Calu3 (cell line): ENCODE data around the gene RAB9B. TPM values are rescaled to one million over a fixed set of nuclear protein-coding genes. Genes with fewer than 3 reads are reported as not detected.

Source experiments
- BruUV-seq: library from RNA; stranded (reverse); fragments of 400-500 nt; replicated peaks from 2 replicates; lab custom pipeline; 2021; lab: Mats Ljungman, UMichigan
- CTCF ChIA-PET: fragments of 300-600 bp; sonication (Branson Sonifier 250); formaldehyde crosslinking; loops from one replicate; lab custom pipeline; 2022; ENCODE audit warnings: antibody characterized with exemption; lab: Charles Lee
- DNase-seq: peaks from one replicate; pipeline ENCODE4 v3.0.0; 2022
- H3K27ac Mint-ChIP-seq: one replicate; pipeline ENCODE4 v1.8.0; 2022; ENCODE audit warnings: mixed read lengths; ENCODE audit not compliant: unreplicated experiment
- H3K27me3 Mint-ChIP-seq: one replicate; pipeline ENCODE4 v1.8.0; 2022; ENCODE audit warnings: mixed read lengths; ENCODE audit not compliant: unreplicated experiment
- H3K36me3 Mint-ChIP-seq: one replicate; pipeline ENCODE4 v1.8.0; 2022; ENCODE audit warnings: mild to moderate bottlenecking, moderate library complexity, mixed read lengths; ENCODE audit not compliant: insufficient read depth, unreplicated experiment
- H3K4me1 Mint-ChIP-seq: one replicate; pipeline ENCODE4 v1.8.0; 2022; ENCODE audit warnings: mild to moderate bottlenecking, low read depth, mixed read lengths; ENCODE audit not compliant: unreplicated experiment
- H3K4me3 Mint-ChIP-seq: one replicate; pipeline ENCODE4 v1.8.0; 2022; ENCODE audit warnings: mild to moderate bottlenecking, low read depth, moderate library complexity, mixed read lengths; ENCODE audit not compliant: unreplicated experiment
- H3K9me3 Mint-ChIP-seq: one replicate; pipeline ENCODE4 v1.8.0; 2022; ENCODE audit warnings: low read depth, mixed read lengths; ENCODE audit not compliant: unreplicated experiment
- intact Hi-C: fragments of 100-400 bp; cut with micrococcal nuclease; formaldehyde crosslinking; loops from one replicate; pipeline ENCODE4 v1.10.0; 2022; ENCODE audit not compliant: unreplicated experiment
- total RNA-seq: library from RNA; stranded (reverse); gene quantifications from 2 replicates; pipeline ENCODE4 v1.2.3, GENCODE V29; 2022
- TF ChIP-seq, protein P1 (sequence below): fragments of 200-600 bp; IDR thresholded peaks from one replicate; pipeline ENCODE4 v1.8.0; 2022; ENCODE audit warnings: antibody characterized with exemption; ENCODE audit not compliant: unreplicated experiment

Gene RAB9B
- total RNA-seq, 1 experiment from 2014 or later: 1.5 TPM

DNA sequence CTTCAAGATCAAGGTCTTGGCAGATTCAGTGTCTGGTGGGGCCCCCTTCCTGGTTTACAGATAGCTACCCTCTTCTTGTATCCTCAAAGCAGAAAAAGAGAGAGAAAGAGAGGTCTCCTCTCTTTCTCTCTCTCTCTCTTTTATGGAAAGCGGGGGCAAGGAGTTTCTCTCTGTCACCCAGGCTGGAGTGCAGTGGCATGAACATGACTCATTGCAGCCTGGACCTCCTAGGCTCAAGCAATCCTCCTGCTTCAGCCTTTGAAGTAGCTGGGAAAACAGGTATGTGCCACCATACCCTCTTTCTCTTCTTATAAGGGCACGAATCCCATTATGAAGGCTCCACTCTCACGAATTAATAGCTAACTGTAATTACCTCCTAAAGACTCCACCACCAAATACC is 20.2 kb downstream of the RAB9B start:
- TF ChIP-seq, protein P1, sequence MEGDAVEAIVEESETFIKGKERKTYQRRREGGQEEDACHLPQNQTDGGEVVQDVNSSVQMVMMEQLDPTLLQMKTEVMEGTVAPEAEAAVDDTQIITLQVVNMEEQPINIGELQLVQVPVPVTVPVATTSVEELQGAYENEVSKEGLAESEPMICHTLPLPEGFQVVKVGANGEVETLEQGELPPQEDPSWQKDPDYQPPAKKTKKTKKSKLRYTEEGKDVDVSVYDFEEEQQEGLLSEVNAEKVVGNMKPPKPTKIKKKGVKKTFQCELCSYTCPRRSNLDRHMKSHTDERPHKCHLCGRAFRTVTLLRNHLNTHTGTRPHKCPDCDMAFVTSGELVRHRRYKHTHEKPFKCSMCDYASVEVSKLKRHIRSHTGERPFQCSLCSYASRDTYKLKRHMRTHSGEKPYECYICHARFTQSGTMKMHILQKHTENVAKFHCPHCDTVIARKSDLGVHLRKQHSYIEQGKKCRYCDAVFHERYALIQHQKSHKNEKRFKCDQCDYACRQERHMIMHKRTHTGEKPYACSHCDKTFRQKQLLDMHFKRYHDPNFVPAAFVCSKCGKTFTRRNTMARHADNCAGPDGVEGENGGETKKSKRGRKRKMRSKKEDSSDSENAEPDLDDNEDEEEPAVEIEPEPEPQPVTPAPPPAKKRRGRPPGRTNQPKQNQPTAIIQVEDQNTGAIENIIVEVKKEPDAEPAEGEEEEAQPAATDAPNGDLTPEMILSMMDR: no peak
- DNase-seq: no peak
- CTCF ChIA-PET: no interaction called here
- Mint-ChIP-seq H3K27me3 (peaks cover 53% of the 10 kb centered on the region), H3K36me3 (no peaks in the 10 kb centered on the region), H3K4me1 (no peaks in the 10 kb centered on the region), H3K9me3 (no peaks in the 10 kb centered on the region), H3K4me3 (no peak overlapping the region), H3K27ac (no peak overlapping the region)
- intact Hi-C loops: no loop called here
- no TSS peak for BruUV-seq

DNA sequence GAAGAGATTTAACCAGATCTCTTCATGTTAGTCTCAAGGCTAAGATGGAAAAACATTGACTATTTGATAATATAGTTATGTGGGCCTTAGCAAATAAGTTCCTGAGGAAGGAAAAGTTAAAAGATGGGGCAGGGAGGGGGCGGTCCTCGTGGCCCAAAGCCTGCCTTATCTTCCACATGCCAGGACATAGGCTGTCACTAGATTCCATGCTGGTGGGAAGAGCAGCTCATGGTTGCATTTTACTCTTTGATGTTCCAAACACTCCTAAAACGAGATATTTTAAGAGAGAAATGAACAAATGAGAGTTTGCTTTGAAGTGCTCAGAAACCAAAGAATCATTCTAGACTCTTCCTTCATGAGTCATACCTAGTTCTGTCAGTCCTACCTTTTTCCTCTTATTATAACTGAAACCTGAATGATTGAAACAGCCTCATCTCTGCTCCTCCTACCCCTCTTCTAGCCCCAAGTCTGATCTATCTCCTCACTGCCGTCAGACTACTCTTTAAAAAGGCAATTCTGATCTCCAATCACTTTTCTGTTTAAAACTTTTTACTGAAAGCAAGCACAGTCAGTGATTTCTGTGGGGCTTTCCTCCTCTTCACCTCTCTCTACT is 25.1 kb downstream of the RAB9B start:
- no peak overlapping the region for H3K27ac Mint-ChIP-seq
- CTCF ChIA-PET: no interaction called here
- no TSS peak for BruUV-seq
- DNase-seq: no peak
- no peaks in the 10 kb centered on the region for H3K9me3 Mint-ChIP-seq
- H3K4me1 Mint-ChIP-seq: no peaks in the 10 kb centered on the region
- TF ChIP-seq, protein P1: no peak
- H3K36me3 Mint-ChIP-seq: no peaks in the 10 kb centered on the region
- peaks cover 28% of the 10 kb centered on the region for H3K27me3 Mint-ChIP-seq
- no peak overlapping the region for H3K4me3 Mint-ChIP-seq
- intact Hi-C loops: no loop called here

GRCh38 chrX:103805860-103806259 is 26.2 kb downstream of the RAB9B start:
- no peak overlapping the region for H3K4me3 Mint-ChIP-seq
- no peaks in the 10 kb centered on the region for H3K9me3 Mint-ChIP-seq
- intact Hi-C loops: no loop called here
- no peak for DNase-seq
- TF ChIP-seq, protein P1: no peak
- no peaks in the 10 kb centered on the region for H3K36me3 Mint-ChIP-seq
- H3K4me1 Mint-ChIP-seq: no peaks in the 10 kb centered on the region
- H3K27ac Mint-ChIP-seq: no peak overlapping the region
- no TSS peak for BruUV-seq
- peaks cover 37% of the 10 kb centered on the region for H3K27me3 Mint-ChIP-seq
- CTCF ChIA-PET: no interaction called here

- no TSS peak for BruUV-seq
- DNase-seq: no peak
- TF ChIP-seq, protein P1: no peak
- no peak overlapping the region for H3K4me3 Mint-ChIP-seq
- no peaks in the 10 kb centered on the region for H3K36me3 Mint-ChIP-seq
- intact Hi-C loops: no loop called here
- peaks cover 21% of the 10 kb centered on the region for H3K27me3 Mint-ChIP-seq
- no peaks in the 10 kb centered on the region for H3K9me3 Mint-ChIP-seq
- CTCF ChIA-PET: no interaction called here
- no peaks in the 10 kb centered on the region for H3K4me1 Mint-ChIP-seq
- no peak overlapping the region for H3K27ac Mint-ChIP-seq
These were observed 31.7 kb downstream of the RAB9B start for GRCh38 chrX:103800318-103800717.
